Right lung (tissue), 5 donors: Measurements from ENCODE around the gene GDNF. TPM values are rescaled to one million over a fixed set of nuclear protein-coding genes. Genes with fewer than 3 reads are reported as not detected.
"Not testable (repeated sequence)": the region's sequence is repeated elsewhere in the genome, so short reads cannot be mapped to it uniquely, and the experiment has no call there.

Source experiments
- DNase-seq, 2 donors: peaks; one replicate each; pipeline ENCODE4 v3.0.0-alpha.2; 2013
- polyA plus RNA-seq, 5 donors: library from polyadenylated mRNA; unstranded; fragments of 120-200 nt; gene quantifications; one replicate each; pipeline versions ENCODE4 v1.2.1 to v1.2.3, GENCODE V29; 2013; ENCODE audit warnings: inconsistent platforms in 1 of 5, low replicate concordance in 1 of 5; ENCODE audit not compliant: insufficient read length in 5 of 5, insufficient read depth in 1 of 5

GDNF gene
- polyA plus RNA-seq, 5 donors: 0.12 to 0.18 TPM; not detected in 3

DNA sequence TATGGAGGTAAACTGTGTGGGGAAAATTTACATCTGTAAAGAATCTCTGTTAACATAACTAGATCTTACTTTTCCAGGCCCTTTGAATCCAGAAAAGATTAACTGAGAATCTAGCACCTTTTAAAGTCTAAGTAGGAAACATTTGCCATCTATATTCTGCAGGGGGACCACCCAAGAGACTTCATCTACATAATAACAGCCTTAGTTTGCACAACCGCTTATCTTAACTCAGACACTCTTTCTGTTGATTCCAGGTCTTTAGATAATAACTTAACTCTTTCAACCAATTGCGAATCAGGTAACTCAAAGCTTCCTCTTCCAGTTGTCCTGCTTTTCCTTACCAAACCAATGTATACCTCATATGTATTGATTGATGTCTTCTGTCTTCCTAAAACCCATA lies 53.4 kb downstream of the GDNF start:
- DNase-seq: no peak

DNA sequence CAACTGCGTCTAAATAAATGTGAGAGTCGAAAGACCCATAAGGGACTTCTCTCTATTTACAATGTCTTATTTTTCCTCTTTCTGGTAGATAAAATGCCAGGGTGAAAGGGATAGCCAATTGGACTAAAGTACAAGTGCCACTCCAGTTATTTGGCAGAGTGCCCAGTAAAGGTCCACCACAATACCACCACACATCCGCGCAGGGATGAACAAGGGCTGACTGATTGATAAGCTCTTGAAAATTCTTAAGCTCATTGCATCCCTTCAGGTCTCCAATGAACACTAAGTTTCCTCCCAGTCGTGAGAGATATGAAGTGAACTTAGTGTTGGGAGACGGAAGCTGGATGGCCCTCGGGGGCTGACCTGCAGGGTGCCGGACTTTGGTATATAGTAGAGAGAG lies 58.4 kb downstream of the GDNF start:
- DNase-seq: not testable (repeated sequence)

DNA sequence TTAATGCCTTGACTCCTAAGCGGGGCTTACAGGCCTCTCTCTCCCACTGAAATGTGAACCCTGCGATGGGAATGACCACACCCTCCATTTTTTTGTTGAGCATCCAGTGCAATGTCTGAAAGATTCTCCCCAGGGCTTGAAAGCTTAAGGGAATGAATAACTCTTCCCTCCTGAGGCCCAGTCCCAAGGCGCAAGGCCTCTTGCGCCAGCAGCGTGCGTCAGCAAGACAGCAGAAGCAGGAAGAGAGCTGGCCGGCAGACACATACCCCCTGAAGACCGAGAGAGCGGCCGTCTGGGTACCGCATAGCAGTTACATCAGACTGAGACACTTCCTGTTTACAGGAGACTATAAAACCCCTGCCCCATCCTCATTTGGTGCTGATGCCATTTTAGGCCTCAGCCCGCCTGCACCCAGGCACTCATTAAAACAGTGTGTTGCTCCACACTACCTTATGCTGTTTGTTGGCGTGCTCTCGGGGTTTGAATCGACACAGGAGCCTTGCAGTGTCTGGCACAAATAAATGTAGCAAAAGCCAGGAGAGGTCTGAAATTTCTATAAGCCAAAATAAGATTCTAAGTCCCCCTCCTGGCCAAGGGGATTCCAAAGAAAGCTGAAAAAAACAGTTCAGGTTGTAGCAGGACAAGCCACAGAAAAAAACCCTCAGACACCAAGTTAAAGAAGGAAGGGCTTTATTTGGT lies 62.3 kb downstream of the GDNF start:
- DNase-seq: no peak

DNA sequence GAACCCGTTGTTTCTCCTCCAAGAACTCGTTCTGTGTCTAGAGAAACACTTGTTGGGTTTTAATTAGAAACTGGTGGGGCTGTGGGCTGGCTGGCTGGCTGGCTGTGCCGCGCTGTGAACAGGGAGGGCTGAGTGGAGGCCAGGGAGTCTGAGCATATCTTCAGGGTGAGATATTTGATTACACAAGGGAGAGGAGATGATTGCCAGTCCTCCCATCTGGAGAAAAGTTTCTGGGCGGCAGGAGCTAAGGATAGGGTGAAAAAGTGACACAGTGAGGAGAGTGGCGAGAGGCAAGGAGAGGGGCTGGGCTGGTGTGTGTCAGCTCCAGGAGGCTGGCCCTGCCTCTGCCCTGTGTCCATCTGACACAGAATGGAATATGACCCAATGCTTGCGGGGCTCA lies 63.0 kb downstream of the GDNF start:
- DNase-seq: no peak

DNA sequence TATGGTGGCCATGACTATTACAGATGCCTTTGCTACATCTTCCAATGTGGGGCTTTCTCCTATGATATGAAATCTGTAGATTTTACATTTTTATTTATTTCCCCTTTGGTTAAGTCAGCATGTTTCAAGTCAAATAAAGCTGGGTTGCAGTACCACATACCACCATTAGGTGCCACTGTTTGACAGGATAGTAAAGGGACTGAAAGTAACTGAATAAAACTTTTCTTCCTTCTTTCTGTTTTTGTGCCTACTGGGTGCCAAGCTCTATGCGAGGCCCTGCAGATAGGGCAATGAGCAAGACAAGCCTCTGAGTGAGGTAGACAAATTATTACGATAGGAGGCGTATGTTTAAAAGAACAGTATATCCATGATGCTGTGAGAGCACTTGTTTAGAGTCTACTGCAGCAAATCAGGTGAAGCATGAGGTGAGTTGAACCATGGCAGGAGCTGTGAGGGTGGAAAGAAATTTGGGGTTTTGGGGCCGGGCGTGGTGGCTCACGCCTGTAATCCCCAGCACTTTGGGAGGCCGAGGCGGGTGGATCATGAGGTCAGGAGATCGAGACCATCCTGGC lies 64.8 kb downstream of the GDNF start:
- no peak for DNase-seq

DNA sequence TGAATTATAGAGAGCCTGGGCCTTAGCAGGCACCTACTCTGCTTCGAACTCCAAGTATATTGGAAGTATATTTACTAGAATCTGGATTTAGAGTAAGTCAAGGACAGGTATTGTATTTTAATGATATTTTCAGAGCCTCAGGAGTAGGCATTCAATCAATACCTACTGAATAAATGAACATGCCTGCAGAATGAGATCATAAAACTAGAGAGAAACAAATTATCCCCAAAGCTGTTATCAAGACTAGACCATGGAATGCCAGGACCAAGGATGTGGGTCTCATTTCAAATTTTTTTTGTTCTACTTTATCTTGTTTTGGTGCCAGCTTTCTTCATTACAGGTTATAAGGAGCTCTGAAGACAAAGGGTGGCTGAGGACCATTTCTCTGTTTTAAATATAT lies 66.0 kb downstream of the GDNF start:
- no peak for DNase-seq

DNA sequence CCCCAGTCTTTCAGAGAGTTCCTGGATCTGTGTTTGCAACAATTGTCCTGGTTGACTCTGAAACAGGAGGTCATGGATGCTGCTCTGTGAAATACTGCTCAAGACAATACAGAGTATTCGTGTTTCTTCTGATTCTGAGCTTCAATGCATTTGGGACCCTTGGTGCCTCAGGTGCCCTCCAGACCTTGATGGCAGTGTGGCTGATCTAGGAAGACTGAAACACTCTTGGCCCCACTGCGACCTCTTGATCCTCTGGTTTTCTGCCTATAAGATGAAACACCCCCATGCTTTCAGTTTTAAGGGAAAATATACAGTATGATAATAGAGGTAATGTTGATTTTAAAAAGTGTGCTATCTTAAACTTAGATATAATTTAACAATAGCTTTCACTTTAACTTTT lies 67.6 kb downstream of the GDNF start:
- no peak for DNase-seq

DNA sequence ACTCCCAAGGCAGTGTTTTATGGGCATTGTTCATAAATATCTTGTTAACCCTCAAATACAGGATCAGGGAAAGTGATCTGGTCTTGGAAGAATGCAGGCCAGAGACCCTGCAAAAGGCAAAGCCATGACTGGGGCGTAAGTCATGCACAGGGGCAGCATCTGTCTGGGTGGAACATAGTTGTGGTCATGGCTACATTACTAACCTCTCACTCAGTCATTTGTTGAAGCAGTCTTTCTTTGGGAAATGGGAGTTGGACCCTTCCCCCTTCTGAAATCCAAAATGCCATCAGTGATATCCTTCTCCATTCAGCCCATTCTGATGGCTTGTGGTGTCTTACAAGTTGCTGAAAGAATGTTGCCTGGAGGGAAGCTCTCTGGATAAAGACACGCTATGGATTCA lies 68.1 kb downstream of the GDNF start:
- no peak for DNase-seq

DNA sequence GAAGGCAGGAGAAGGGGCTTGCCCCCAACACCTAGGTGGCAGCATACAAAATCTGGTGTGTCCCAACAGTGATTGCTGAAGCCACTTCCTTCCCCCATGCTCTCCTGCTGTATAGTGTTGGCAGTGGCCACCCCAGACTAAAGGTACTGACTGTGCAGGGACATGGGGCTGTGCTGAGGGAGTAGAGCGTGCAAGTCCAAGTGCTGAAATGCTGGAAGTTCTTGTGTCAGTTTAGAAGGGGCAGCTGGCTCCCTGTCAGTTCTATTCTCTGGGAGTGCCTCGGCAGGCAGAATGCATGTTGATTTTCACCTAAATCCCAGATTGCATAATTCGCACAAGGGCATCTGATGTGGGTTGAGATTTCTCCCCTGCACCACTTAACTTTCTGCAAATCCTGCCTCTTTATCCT lies 68.6 kb downstream of the GDNF start:
- no peak for DNase-seq

DNA sequence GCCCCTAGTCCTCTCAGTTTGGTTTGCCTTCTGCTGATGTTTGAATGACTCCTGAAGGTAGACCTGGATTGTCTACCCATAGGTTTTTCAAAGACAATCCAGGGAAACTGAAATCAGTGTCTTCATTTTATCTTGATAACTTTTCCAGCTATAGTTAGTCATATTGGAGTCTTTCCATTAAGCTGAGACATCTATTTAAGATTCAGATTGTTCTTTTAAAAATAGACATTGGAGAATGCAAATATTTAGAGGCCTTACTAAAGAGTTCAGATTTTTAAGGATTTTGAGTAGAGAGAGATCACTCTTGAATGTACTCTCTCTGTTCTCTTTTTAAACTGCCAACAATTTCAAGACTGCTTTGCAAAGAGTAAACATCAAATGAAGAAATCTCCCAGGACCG lies 69.1 kb downstream of the GDNF start:
- no peak for DNase-seq

DNA sequence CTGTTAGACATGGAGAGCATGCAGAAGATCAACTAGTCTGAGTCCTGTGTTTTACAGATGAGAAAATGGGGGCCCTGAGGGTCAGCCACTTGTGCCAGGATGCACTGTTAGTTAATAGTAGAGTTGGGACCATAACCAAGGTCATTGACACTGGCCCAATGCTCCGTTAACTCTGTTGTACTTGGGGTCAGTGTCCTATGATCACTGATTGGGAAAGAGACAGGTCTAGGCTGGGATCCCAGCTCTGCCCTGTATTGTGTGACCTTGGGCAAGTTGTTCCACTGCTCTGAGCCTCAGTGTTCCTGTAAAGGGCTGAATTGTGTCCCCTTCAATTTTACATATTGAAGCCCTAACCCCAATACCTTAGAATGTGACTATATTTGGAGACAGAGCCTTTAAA lies 70.0 kb downstream of the GDNF start:
- DNase-seq: no peak

DNA sequence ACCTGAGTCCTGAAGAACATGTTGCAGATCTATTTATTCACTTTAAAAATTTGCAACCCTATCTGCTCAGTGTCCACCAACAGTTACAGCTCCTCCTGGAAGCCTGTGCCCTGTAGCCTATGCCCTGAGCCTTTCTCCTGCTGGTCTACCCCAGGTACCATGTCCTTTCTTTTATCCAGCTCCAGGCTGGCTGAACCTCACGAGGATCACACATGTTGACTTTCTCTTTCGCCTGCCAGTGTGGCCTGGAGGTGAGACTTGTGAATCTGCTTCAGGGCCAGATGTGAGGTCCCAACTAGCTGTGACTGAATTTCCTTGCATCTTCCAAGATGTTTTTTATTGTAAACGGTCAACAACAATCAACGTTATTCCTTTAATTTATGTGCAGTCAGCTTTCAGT lies 70.7 kb downstream of the GDNF start:
- DNase-seq: no peak

DNA sequence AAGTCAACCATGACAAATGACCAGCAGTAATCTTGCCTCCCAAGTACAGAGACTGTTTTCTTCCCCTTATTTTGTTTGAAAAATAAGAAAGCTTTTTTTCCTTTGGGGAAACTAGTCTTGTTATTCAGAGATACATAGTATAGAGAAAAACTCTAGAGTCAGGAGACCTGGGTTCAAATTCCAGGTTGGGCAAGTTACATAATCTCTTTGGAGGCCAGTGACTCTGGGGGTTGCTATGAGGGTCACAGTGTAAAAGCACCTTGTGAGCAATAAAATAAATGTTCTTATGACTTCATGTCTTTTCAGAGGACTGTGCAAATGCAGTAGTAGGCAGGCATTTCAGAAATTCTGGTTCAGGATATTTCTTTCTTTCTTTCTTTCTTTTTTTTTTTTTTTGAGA lies 71.5 kb downstream of the GDNF start:
- no peak for DNase-seq

DNA sequence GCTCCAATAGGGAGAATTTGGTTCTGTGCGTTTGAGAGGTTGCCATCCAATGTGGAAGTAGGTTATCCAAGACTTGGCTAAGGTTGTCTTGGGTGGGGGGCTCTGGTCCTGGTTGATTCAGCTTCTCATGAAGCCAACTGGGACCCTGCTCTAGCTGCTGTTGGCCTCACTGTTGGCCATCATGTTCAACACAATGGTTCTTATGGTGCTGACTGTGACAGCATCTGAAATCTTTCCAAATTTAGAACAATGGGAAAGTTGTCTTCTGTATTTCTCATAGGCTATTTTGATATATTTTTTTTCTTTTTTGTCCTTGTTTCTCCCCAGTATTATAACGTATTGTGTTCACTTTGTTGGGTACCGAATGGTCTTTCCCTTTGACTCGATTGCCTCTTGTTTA lies 71.9 kb downstream of the GDNF start:
- DNase-seq: no peak

DNA sequence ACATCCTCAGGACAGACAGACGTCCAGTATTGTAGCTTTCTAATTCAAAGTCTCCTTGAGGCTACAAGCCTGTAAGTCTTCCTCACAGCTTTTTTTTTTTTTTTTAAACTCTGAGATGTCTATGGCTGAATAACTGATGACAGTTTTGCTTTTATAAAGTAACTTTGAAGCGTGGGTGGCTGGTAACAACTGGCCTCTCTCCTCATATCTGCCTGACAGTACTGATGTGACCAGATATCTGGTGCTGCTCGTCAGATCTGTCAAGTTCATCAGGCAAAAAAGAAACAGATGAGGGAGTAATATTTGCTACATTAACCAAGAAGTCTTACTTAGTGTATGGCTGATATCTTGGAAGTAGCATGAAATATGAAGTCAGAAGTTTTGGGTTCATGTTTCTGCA lies 72.6 kb downstream of the GDNF start:
- DNase-seq: no peak
